SK-N-SH (cell line): Measurements from ENCODE around the gene POM121L2. TPM values are rescaled to one million over a fixed set of nuclear protein-coding genes. Genes with fewer than 3 reads are reported as not detected.

Experiments
- CTCF ChIA-PET: fragments of 300-600, 350-600 bp; formaldehyde crosslinking; extraction: SDS; loops from one replicate; lab custom pipeline; 2021; lab: Yijun Ruan, JAX
- POLR2A ChIA-PET: fragments of 350-600 bp; sonication (Branson Sonifier 250); formaldehyde crosslinking; extraction: SDS; loops from one replicate; lab custom pipeline; 2020; ENCODE audit warnings: antibody characterized with exemption, inconsistent platforms; lab: Yijun Ruan, JAX
- DNase-seq: peaks from one replicate; pipeline ENCODE4 v3.0.0; 2012
- H2AFZ ChIP-seq: fragments of 200-600 bp; sonication (generic); 2 replicates; pipeline ENCODE4 v1.8.1; 2016; ENCODE audit warnings: antibody characterized with exemption, mild to moderate bottlenecking, low read depth
- H3F3A ChIP-seq: fragments of 200-600 bp; sonication (generic); replicated peaks from 2 replicates; pipeline ENCODE3; 2016; ENCODE audit warnings: antibody characterized with exemption, mild to moderate bottlenecking; ENCODE audit not compliant: insufficient read depth
- H3K27ac ChIP-seq, 2 experiments: fragments of 200-500 bp in 1 of 2; fragments of 200-600 bp in 1 of 2; sonication (Bioruptor generic) in 1 of 2; sonication (generic), shearing (Covaris generic) in 1 of 2; 2 replicates each; pipeline versions ENCODE4 v1.5.1 to v1.6.1; 2014 to 2016; ENCODE audit warnings: low read depth in 2 of 2, inconsistent platforms in 1 of 2, low read length in 1 of 2, mild to moderate bottlenecking in 1 of 2, mixed read lengths in 1 of 2
- H3K27me3 ChIP-seq: fragments of 200-600 bp; sonication (generic), shearing (Covaris generic); 2 replicates; pipeline ENCODE4 v1.6.1; 2016; ENCODE audit warnings: mixed run types; ENCODE audit not compliant: insufficient read depth
- H3K36me3 ChIP-seq, 2 experiments: fragments of 200-500 bp in 1 of 2; fragments of 200-600 bp in 1 of 2; sonication (Bioruptor generic) in 1 of 2; sonication (generic) in 1 of 2; replicated peaks in 1 of 2; 2 replicates each; pipeline versions ENCODE3 to v1.5.1; 2014 to 2016; ENCODE audit warnings: low read length in 1 of 2, mild to moderate bottlenecking in 1 of 2; ENCODE audit not compliant: insufficient read depth in 2 of 2, control insufficient read depth in 1 of 2
- H3K4me1 ChIP-seq, 2 experiments: fragments of 200-500 bp in 1 of 2; fragments of 200-600 bp in 1 of 2; sonication (Bioruptor generic) in 1 of 2; sonication (generic), shearing (Covaris generic) in 1 of 2; 2 replicates each; pipeline versions ENCODE4 v1.5.1 to v1.6.1; 2014 to 2016; ENCODE audit warnings: low read depth in 1 of 2, low read length in 1 of 2, mixed run types in 1 of 2; ENCODE audit not compliant: insufficient read depth in 2 of 2, control insufficient read depth in 1 of 2
- H3K4me2 ChIP-seq: fragments of 200-600 bp; sonication (generic), shearing (Covaris generic); 2 replicates; pipeline ENCODE4 v1.6.1; 2017; ENCODE audit warnings: mixed run types
- H3K4me3 ChIP-seq, 2 experiments: fragments of 200-500 bp in 1 of 2; fragments of 200-600 bp in 1 of 2; sonication (Bioruptor generic) in 1 of 2; sonication (generic), shearing (Covaris generic) in 1 of 2; 2 replicates each; pipeline versions ENCODE4 v1.5.1 to v1.8.1; 2014 to 2016; ENCODE audit warnings: low read depth in 2 of 2, inconsistent platforms in 1 of 2, low read length in 1 of 2, mild to moderate bottlenecking in 1 of 2, mixed read lengths in 1 of 2, moderate library complexity in 1 of 2
- H3K79me2 ChIP-seq: fragments of 200-600 bp; sonication (generic); 2 replicates; pipeline ENCODE4 v1.8.1; 2017; ENCODE audit warnings: mild to moderate bottlenecking; ENCODE audit not compliant: insufficient read depth
- H3K9ac ChIP-seq: fragments of 200-600 bp; sonication (generic); 2 replicates; pipeline ENCODE4 v1.6.1; 2017; ENCODE audit warnings: mixed run types
- H3K9me2 ChIP-seq: fragments of 200-600 bp; sonication (generic); 2 replicates; pipeline ENCODE4 v1.6.1; 2017; ENCODE audit warnings: mixed run types
- H3K9me3 ChIP-seq: fragments of 200-600 bp; sonication (generic); 2 replicates; pipeline ENCODE4 v1.6.1; 2017; ENCODE audit warnings: mixed run types, mild to moderate bottlenecking, moderate library complexity
- H4K20me1 ChIP-seq: fragments of 200-600 bp; sonication (generic); 2 replicates; pipeline ENCODE4 v1.6.1; 2017; ENCODE audit warnings: mild to moderate bottlenecking, mixed run types; ENCODE audit not compliant: insufficient read depth
- FOSL2 ChIP-seq: IDR thresholded peaks from 2 replicates; pipeline ENCODE4 v1.4.0; 2012; ENCODE audit warnings: low read depth, mild to moderate bottlenecking, moderate library complexity, borderline replicate concordance
- MXI1 ChIP-seq: IDR thresholded peaks from 2 replicates; pipeline ENCODE4 v1.6.1; 2012; ENCODE audit warnings: mild to moderate bottlenecking, low read depth, low read length, improper control_type of control experiment
- NRF1 ChIP-seq: IDR thresholded peaks from 2 replicates; pipeline ENCODE4 v1.6.1; 2012; ENCODE audit warnings: low read depth, mild to moderate bottlenecking, low read length
- RXRA ChIP-seq: IDR thresholded peaks from 2 replicates; pipeline ENCODE4 v1.4.0; 2012; ENCODE audit warnings: low read depth, mild to moderate bottlenecking, borderline replicate concordance
- SIN3A ChIP-seq: IDR thresholded peaks from 2 replicates; pipeline ENCODE4 v1.6.1; 2012; ENCODE audit warnings: low read depth, mild to moderate bottlenecking, low read length, moderate library complexity, borderline replicate concordance
- SMC3 ChIP-seq: IDR thresholded peaks from 2 replicates; pipeline ENCODE4 v1.6.1; 2012; ENCODE audit warnings: low read depth, low read length, improper control_type of control experiment
- TEAD4 ChIP-seq: IDR thresholded peaks from 2 replicates; pipeline ENCODE4 v1.4.0; 2012; ENCODE audit warnings: mild to moderate bottlenecking, borderline replicate concordance; ENCODE audit not compliant: insufficient read depth
- USF2 ChIP-seq: fragments of 150-350 bp; IDR thresholded peaks from 2 replicates; pipeline ENCODE4 v1.6.1; 2017; ENCODE audit warnings: antibody characterized with exemption, low read length, low read depth, borderline replicate concordance
- WGBS: methylation state at CpG from one replicate; pipeline ENCODE4 v1.1.6; 2017; ENCODE audit warnings: low lambda C conversion rate; 5-methylcytosine and 5-hydroxymethylcytosine counted together
- polyA plus RNA-seq, 3 experiments: library from polyadenylated mRNA; depleted of rRNA; stranded (reverse); fragments of >200 nt; gene quantifications; 2 replicates each; pipeline ENCODE4 v1.2.3, GENCODE V29; 2012
- TF ChIP-seq, protein P1 (sequence below): fragments of 150-350 bp; IDR thresholded peaks from 2 replicates; pipeline ENCODE4 v1.6.1; 2016; ENCODE audit warnings: mild to moderate bottlenecking, low read depth, low read length
- TF ChIP-seq, protein P2 (sequence below): IDR thresholded peaks from 2 replicates; pipeline ENCODE4 v1.6.1; 2012; ENCODE audit warnings: mild to moderate bottlenecking, low read depth, low read length, moderate library complexity
- TF ChIP-seq, protein P3 (sequence below): IDR thresholded peaks from 2 replicates; pipeline ENCODE4 v1.4.0; 2012; ENCODE audit warnings: low read depth, borderline replicate concordance

The POM121L2 gene
- polyA plus RNA-seq, 1 of the 3 experiments (the other 2 are of a cell fraction) = not detected

- POLR2A ChIA-PET = no interaction called here
- H3K79me2 ChIP-seq = no peaks in the 10 kb centered on the region
- no peaks in the 10 kb centered on the region for H3K9me2 ChIP-seq
- WGBS = 5% methylated on average over 28 of the region's 28 CpGs
- no peak overlapping the region for H3K27ac ChIP-seq
- no peaks in the 10 kb centered on the region for H4K20me1 ChIP-seq
- no peak overlapping the region for H3K9ac ChIP-seq
- H3K4me3 ChIP-seq = peak overlapping the region; percentile 14 to 29; a peak in 2 of 4 replicates
- H2AFZ ChIP-seq = no peak overlapping the region
- peaks cover 78% of the 10 kb centered on the region for H3K27me3 ChIP-seq
- no peak for DNase-seq
- H3K36me3 ChIP-seq = no peaks in the 10 kb centered on the region
- TF ChIP-seq, protein P1, sequence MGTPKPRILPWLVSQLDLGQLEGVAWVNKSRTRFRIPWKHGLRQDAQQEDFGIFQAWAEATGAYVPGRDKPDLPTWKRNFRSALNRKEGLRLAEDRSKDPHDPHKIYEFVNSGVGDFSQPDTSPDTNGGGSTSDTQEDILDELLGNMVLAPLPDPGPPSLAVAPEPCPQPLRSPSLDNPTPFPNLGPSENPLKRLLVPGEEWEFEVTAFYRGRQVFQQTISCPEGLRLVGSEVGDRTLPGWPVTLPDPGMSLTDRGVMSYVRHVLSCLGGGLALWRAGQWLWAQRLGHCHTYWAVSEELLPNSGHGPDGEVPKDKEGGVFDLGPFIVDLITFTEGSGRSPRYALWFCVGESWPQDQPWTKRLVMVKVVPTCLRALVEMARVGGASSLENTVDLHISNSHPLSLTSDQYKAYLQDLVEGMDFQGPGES = no peak
- TF ChIP-seq FOSL2 = peak; percentile 37; the same call in 1 of the 2 replicates
- TF ChIP-seq NRF1 = no peak
- TF ChIP-seq RXRA = peak; percentile 13; the same call in 1 of the 2 replicates
- TF ChIP-seq, protein P2, sequence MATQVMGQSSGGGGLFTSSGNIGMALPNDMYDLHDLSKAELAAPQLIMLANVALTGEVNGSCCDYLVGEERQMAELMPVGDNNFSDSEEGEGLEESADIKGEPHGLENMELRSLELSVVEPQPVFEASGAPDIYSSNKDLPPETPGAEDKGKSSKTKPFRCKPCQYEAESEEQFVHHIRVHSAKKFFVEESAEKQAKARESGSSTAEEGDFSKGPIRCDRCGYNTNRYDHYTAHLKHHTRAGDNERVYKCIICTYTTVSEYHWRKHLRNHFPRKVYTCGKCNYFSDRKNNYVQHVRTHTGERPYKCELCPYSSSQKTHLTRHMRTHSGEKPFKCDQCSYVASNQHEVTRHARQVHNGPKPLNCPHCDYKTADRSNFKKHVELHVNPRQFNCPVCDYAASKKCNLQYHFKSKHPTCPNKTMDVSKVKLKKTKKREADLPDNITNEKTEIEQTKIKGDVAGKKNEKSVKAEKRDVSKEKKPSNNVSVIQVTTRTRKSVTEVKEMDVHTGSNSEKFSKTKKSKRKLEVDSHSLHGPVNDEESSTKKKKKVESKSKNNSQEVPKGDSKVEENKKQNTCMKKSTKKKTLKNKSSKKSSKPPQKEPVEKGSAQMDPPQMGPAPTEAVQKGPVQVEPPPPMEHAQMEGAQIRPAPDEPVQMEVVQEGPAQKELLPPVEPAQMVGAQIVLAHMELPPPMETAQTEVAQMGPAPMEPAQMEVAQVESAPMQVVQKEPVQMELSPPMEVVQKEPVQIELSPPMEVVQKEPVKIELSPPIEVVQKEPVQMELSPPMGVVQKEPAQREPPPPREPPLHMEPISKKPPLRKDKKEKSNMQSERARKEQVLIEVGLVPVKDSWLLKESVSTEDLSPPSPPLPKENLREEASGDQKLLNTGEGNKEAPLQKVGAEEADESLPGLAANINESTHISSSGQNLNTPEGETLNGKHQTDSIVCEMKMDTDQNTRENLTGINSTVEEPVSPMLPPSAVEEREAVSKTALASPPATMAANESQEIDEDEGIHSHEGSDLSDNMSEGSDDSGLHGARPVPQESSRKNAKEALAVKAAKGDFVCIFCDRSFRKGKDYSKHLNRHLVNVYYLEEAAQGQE = no peak
- TF ChIP-seq SIN3A = no peak
- TF ChIP-seq, protein P3, sequence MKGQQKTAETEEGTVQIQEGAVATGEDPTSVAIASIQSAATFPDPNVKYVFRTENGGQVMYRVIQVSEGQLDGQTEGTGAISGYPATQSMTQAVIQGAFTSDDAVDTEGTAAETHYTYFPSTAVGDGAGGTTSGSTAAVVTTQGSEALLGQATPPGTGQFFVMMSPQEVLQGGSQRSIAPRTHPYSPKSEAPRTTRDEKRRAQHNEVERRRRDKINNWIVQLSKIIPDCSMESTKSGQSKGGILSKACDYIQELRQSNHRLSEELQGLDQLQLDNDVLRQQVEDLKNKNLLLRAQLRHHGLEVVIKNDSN = no peak
- no peak for TF ChIP-seq SMC3
- peak; percentile 69 for TF ChIP-seq TEAD4
- no peak for TF ChIP-seq USF2
- no peak for TF ChIP-seq MXI1
- TF ChIP-seq, all 33 proteins: peak for 3
- CTCF ChIA-PET = interaction anchor here (0.9 to 1.7 kb wide), 4 partner anchors 8 to 225 kb away, joined by 3 to 4 read pairs (median 4); no protein-coding TSS in a partner anchor
- peak overlapping the region; percentile 69; the same call in 1 of the 2 replicates for H3K4me2 ChIP-seq
- no peaks in the 10 kb centered on the region for H3K9me3 ChIP-seq
- H3F3A ChIP-seq = peaks cover 7% of the 10 kb centered on the region
- H3K4me1 ChIP-seq = no peaks in the 10 kb centered on the region; a peak in 1 of 4 replicates
Observed at GRCh38 chr6:27293436-27294098, 18.5 kb downstream of the POM121L2 start.
